Fibroblast of peridontal ligament (primary cell): ENCODE results near the gene GRIPAP1.
"Not testable (repeated sequence)": the region's sequence is repeated elsewhere in the genome, so short reads cannot be mapped to it uniquely, and the experiment has no call there.

Experiments used
- DNase-seq: peaks from one replicate; pipeline ENCODE4 v3.0.0-alpha.2; 2010; ENCODE audit errors: extremely low read depth

The GRIPAP1 gene

DNA sequence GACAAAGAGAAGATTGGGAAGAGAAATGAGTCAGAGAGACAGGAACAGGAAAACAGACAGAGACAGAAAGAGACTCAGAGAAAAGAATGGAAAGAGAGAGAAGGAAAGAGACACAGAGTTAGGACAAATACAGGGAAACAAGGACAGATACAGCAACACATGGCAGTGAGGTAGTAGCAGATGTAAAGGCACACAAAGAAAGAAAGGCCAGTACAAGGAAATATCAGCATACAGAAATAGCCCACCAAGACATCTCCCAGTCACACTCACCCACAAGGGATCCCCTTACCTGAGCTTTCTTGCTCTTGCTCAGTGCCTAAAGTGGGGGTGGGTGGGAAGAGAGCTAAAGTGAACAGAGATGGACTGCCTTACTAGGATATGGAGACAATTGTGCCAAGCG lies 4.2 kb downstream of the GRIPAP1 start:
- DNase-seq = no peak

DNA sequence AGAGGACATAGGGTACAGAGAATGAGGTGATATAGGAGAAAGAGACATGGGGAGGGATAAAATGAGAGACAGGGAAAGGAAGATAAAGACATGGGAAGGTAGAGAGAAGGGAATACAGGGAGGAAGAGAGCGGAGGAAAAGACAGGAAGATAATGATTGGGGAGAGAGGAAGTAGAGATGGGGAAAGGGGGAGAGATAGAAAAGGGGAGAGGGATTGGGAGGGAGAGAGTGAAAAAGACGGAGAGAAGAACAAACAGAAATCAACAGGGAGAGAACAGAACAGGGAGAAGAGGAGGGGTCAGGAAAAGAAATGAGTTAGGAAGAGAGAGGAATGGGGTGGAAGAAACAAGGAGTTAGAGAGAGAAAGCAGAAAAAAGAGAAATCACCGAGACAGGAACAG lies 4.6 kb downstream of the GRIPAP1 start:
- DNase-seq = no peak

DNA sequence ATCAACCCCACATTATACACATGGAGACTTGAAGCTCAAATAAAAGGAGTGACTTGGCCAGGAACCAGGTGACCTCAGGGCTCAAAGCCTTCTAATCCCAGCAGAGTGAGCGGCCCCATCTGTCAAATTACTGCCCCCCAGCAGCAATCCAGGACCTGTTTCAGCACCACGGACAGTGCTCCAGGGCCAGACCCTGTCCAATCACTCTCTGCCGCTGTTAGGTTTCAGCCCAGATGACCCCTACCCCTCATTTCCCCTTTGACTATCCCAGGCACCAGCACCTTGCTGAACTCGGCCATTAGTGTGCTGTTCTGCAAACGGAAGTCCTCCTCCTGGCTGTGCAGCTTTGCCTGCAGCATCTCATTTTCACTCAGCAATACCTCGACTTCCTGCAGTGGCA lies 5.1 kb downstream of the GRIPAP1 start:
- DNase-seq = no peak

DNA sequence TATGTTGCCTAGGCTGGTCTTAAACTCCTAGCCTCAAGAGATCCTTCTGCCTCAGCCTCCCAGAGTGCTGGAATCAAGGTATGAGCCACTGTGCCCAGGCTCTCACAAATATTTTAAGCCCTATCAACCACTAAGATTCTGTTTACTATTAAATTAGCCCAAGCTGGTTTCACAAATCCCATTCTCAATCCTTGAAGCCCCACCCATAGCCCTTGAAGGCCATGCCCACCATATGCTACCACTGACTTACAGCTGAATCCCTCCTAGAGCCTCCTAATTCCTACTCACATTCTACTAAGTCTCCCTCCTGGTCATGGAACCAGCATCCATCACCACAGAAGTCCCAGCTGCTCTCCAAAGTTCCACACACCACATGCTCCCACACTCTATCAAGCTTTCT lies 9.7 kb downstream of the GRIPAP1 start:
- no peak for DNase-seq

DNA sequence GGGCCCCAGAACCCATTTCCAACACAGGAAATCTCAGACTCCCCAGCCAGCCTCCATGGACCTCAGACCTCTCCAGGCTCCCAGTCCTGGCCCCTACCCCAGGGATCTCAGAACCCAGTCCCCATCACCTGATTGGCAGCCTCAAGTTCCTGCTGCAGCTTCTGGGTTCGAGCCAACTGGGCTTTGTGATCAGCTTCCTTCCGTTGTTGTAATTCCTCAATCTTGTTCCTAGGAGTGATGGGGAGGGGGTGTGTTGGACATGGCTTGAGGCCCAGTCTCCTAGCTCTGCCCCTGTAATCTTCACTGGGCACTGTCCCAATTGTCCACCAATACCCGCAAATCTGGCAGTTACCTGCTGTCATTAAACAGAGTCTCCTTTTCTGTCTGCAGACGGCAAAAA lies 12.6 kb downstream of the GRIPAP1 start:
- DNase-seq = no peak

DNA sequence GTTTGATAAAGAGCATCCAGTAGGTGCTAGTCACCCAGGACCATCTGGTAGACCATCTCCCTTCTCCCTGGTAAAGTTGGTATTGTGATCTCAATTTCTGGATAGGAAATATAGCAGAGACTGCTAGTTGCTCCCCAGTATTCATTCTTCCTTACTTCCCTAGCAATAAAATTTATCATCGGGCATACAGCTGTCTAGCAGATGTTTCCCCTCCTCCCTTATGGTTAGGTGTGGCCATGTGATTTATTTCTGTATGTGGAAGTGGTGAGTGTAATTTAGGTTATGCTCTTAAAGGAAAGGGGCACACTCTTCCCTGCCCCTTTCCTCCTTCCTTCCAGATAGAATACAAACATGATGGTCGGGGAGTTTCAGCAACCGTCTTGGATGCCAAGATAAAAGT lies 18.2 kb downstream of the GRIPAP1 start:
- DNase-seq = no peak

DNA sequence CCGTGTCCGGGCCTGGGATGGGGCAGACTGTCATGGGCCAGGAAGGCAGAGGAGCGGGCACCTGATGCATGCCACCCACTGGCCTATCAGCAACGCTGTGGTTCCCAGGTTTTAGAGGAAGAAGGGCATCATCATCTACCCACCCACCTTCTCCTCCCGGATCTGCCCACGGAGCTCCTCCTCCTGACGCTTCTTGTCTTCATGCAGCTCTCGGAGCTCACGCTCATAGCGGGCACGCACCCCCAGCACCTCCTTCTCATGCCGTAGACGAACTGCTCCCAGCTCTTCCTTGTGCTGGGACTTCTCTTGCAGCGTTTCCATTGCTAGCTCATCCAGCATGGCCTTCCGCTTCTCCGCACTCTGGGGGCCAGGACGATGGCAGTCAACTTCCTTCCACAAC lies 19.0 kb downstream of the GRIPAP1 start:
- no peak for DNase-seq

DNA sequence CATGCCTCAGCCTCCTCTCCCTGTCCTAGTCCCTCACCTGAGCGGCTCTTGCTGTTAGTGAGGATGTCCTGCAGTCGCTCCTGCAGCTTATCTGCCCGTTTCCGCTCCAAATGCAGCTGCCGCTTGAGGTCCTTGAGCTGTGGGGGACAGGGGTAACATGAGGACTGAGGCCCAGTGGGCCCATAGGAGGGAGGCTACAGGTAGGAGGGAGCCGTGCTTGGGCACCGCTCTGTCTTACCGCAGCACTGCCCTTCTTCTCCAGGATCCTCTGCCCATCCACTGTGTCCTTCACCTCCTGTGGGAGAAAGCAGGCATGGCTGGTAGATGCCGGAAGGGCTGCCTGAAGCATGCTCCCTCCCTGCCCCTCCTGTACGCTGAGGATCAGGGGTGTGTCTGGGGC lies 20.9 kb downstream of the GRIPAP1 start:
- DNase-seq = no peak

DNA sequence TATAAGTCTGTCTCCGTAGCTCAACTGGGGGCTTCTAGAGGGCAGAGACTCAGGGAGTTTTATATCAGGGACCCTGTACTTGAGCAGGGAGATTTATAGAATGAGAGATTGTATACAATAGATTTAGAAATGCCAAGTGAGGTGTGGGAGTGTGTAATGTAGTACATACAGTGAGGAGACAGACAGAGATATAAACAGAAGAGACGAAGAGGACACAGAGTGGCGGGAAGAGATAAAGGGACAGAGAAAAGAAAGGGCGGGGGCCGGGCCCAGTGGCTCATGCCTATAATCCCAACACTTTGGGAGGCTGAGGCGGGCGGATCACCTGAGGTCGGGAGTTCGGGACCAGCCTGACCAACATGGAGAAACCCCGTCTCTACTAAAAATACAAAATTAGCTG lies 21.7 kb downstream of the GRIPAP1 start:
- DNase-seq = not testable (repeated sequence)

DNA sequence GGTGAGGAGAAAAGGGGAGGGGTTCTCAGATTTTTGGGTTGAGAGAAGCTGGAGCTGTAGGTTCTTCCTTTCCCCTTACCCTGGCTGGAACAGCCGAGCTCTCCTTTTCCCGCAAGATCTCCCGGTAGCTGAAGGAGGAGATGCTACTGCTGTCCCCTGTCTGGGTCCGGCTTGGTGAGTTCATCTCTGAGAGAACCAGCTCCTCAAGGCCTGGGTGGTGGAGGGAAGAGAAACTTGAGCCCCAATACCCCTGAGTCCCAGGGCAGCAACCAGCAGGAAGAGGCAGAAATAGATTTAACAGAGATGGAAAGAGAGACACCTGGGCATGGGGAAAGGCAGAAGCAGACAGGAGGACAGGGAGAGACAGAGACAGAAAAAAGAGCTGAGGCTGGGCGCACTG lies 23.8 kb downstream of the GRIPAP1 start:
- DNase-seq = no peak

DNA sequence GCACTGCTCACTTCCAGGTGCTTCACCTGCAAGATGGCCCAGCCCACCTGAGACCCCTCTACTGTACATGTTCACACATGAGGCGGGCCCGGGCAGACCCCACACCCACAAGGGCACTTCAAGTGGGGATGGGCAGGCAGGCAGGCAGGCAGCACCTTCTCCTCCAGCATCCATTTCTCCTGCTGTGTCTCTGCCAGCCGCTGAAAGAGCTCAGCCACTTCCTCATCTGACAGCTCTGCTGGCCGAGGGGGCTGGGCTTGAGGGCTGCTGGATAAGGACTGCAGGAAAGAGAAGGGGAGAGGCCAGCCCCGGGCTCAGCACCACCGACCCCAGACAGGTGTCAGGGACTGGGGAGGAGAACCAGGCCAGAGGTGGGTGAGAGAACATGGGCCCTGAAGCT lies 26.0 kb downstream of the GRIPAP1 start:
- DNase-seq = no peak

DNA sequence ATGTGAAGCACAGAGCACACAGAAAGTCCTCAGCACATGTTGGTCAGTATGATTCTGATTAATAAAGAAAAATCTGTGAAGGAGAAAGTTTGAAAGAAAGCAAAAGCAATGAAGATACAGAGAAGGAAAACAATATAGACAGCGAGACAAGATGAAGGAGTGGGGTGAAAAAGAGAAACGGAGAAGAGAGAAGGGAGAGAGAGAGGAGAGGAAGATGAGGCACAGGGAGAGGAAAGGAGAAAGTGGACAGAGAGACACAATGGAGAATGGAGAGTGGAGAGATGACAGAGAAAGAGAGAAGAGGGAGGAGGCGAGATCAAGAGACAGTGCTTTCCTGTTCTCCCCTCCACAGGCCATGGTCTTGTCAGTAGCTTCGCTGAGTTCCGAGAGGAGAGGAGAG lies 26.5 kb downstream of the GRIPAP1 start:
- DNase-seq = no peak

DNA sequence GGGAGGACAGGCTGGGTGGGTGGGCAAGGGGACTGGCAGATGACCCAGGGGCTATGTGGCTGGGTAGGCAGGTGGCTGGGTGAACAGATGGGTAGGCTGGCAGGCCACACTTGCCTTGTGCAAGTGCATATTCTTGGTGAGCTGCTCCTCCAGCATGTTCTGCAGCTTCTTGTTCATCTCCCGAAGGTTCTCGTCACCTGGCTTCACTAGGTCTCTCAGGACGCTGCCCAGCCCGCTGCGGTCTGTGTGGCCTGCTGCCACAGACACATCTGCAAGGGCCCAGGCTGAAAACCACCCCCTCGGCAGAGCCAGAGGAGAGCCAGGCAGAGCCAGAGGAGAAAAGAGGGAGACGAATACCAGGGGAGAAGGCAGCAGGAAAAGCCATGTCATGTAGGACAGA lies 27.0 kb downstream of the GRIPAP1 start:
- DNase-seq = no peak

DNA sequence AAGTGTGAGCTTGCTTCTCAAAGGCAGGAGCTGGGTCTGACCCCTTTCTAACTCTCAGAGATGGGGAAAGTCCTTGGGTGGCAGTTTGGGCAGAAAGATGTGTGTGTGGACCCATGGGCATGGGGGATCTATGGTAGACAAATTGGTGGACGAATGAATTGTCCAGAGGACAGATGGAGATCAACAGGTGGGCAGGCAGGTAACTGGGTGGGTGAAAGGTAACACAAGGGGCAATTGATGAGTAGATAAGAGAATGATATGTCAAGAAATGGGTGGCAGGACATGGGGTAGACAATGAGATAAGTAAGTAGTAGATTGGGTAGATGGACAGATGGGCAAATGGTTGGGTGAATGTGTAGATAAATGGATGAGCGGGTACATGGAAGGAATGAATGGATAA lies 27.5 kb downstream of the GRIPAP1 start:
- DNase-seq = no peak

DNA sequence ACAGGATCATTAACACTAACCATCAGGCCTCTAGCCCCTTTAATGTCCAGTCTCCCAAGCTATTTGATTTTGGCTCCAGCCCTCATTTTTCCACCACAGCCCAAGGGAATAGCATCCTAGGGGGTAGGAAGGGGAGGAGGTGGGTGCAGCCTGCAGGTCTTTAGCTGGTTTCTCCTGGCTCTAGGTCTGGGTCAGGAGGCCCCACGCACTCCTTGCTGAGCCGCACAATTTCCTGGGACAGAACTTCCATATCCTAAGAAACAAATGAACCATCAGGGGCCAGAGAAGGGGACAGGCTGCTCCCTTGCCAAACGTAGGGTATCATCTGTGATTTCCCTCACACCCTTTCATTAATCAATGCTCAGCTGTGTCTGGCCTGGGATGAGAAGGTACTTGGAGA lies 28.0 kb downstream of the GRIPAP1 start:
- DNase-seq = no peak

DNA sequence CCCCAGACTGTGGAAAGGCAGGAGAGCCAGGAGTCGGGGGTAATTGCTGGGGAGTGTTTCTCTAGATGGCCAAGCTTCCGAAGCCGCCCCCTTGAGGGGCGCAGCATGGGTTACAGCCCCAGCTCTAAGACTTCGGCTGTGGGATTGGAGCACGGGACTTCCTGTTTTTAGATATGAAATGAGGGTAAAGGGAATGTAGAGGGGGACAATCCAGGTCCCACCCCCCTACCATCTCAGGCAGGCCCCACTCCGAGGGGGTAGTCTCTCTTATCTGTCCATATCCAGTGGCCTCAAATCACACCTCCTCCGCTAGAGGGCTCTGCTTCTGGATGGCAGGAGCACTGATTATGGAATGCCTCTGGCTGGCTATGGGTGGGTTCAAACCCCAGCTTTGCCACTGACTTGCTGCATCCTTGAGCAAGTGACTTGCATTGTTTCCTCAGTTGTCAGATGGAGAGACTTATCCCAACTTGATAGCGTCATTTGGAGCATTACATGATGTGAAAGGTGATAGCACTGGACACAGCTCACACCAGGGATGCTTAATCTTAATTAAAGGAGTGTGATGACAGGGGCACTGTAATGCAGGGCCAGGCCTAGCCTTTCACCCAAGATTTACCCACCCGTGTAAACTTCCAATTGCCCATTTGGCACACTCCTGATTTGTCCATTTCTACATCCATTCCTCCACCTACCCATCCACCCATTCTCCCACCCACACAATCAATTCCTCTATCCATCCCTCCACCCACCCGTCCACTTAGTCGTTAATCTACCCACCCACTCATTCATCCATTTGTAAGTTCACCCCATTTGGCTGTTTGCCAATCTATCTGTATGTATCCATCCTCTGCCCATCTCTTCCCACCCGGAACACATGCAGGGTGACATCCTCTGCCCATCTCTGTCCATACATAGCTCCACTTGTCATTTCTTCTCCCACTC lies 29.6 kb downstream of the GRIPAP1 start:
- peak; percentile 45 for DNase-seq

DNA sequence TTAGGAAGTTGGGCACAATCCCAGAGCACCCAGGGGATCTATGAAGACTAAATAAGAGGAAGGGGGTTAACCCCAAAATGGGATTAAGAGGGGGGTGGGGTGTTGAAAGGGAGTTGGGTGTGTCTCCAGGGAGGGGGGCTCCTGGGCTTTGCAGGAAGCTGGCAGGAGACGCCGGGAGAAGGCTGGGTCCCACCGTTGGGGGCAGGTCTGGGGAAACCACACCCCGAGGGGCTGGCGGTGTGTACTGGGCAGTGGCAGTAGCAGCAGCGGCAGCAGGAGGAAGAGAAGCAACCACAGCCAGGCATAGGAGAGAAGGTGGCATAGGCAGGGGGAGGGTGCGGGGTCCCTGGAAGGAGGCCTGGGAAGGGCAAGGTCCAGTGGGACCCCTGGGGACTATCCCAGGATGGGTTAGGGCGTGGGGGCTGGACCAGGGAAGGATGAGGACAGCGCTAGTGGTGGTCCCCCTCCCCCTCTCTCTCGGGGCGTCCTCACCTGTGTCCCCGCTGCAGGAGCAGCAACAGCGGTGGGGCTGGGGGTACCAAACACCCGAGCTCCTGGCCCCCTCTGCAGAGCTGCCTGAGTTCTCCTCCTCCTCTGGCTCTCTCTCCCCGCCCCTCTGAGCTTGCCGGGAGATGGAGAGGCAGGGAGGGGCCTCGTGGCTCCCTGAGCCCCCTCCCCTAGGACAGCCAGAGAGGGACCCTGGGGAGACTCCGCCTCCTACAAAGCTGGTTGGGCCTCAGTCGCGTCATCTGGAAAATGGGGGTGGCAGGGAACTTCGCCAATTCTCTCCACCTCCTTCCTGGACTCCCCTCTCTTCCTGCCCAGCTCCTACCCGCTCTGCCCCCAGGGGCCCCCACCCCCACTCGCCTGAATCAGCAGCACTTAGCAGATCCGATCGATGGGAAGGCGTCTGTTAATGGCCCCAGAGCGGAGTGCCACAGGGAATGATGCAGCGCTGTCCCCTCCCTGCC lies 30.5 kb downstream of the GRIPAP1 start, which contains the start of gene KCND1:
Gene KCND1 (minus strand): TSS at position 596 of the 971 bp plus-strand sequence. CDS start 1,573 bp downstream, outside the sequence.
- peak; percentile 49 for DNase-seq

DNA sequence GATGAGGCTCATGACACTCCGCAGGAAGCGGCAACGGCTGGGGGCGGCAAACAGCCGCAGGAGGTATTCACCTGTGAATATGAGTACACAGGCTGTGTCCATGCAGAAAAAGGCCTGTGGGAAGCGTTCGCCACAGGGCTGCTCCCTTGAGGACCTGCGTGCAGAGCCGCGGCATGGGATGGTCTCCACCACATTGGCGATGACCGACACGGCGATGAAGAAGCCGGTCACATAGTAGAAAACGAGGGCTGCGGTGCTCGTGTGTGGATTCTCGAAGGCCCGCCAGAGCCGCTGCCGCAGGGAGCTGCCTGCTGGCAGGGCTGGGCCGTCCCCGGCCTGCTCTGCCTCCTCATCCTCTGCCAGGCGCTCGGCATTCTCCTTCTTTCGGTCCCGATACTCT lies 32.6 kb downstream of the GRIPAP1 start:
- no peak for DNase-seq

DNA sequence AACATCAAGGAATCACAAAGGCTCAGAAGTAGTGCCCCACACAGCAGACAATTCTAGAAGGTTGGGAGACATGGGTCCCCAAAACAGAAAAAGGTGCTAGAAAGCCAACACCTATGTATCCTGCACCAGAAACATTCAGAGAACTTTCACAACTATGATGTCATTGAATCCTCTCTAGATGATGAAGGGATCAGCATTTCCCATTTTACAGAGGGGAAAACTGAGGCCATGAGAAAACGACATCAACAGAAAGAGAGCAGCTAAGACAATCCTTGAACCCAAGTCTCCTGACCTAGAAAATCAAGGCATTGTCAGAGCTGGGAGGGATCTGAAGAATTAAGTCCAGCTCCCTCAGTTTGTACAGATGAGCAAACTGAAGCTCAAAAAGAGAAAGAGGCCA lies 33.7 kb downstream of the GRIPAP1 start:
- no peak for DNase-seq

DNA sequence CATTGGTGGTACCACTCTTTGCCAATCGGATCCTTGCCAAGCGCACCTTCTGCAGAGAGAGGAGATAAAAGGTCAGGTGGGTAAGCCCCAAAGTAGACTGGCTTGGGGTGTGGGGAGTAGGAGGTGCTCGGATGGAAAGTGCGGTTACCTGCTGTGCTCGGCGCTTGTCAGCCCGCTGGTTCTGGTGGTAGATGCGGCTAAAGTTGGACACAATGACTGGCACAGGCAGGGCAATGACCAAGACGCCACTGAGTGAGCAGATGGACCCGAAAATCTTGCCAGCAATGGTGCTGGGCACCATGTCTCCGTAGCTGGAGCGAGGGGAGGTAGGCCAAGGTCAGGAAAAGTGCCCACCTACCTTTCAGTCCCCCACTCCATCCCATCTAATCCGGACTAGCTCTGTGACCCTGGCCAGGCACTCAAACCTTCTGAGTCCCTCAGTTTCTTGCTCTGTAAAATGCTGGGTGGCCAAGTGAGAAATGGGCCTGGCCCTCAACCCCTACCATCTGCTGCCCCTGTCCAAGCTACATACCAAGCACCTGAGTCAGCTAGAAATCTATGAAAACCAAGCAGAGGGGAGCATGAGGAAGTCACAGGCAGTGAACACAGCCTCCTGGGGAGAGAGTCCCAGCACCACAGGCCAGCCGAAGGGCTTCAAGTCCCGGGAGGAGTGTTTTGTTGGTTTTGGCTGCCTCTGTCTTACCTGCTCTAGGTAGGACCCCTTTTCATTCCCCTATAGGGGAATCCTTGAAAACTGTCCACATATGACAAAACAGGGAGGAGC lies 35.1 kb downstream of the GRIPAP1 start:
- peak; percentile 28 for DNase-seq

DNA sequence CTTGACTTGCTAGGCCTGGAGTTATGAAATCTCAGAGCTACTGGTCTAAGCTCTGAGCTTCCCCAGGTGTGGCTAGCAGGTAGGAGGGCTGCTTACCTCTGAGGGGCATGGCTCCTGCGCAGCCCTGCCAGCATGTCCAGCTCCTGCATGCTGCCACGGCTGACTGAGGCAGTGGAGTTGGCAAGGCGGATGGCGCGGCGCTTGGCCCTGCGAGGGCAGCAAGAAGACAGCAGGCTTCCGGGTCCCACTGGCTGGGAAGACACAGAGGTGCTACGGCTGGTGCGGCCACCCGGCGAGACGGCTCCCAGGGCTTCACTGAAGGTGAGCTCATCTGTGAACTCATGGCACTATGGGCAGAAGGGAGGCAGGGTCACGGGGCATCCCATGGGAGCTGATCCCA lies 36.1 kb downstream of the GRIPAP1 start:
- DNase-seq = no peak
